IMR-90 (cell line): Measurements from ENCODE around the gene COPA. TPM values are rescaled to one million over a fixed set of nuclear protein-coding genes. Genes with fewer than 3 reads are reported as not detected.

Experiments used
- ATAC-seq: fragments of 200-7000 bp; cut with Tn5 transposase; 2 replicates; pipeline ENCODE4 v1.9.1; 2020; ENCODE audit warnings: low read depth, mild to moderate bottlenecking, moderate library complexity
- BruUV-seq: library from RNA; stranded (reverse); fragments of 400-500 nt; replicated peaks from 2 replicates; lab custom pipeline; 2021; lab: Mats Ljungman, UMichigan
- CTCF ChIA-PET: fragments of 300-600 bp; formaldehyde crosslinking; extraction: SDS; loops from one replicate; lab custom pipeline; 2021; ENCODE audit warnings: antibody characterized with exemption; lab: Yijun Ruan, JAX
- POLR2A ChIA-PET: fragments of 300-600 bp; sonication (Branson Sonifier 250); formaldehyde crosslinking; loops from one replicate; lab custom pipeline; 2022; ENCODE audit warnings: antibody characterized with exemption; ENCODE audit not compliant: unreplicated experiment; lab: Charles Lee
- DNase-seq: peaks from one replicate; pipeline ENCODE4 v3.0.0; 2013
- H2AFZ ChIP-seq: replicated peaks from 2 replicates; pipeline ENCODE3; 2013; ENCODE audit warnings: low read length, mild to moderate bottlenecking; ENCODE audit not compliant: poor library complexity
- H2AK5ac ChIP-seq: 2 replicates; pipeline ENCODE4 v1.6.1; 2013; ENCODE audit warnings: low read depth, low read length, inconsistent platforms
- H2AK9ac ChIP-seq: replicated peaks from 2 replicates; pipeline ENCODE3; 2013; ENCODE audit warnings: mild to moderate bottlenecking, low read depth, low read length, moderate library complexity; ENCODE audit not compliant: poor library complexity
- H2BK120ac ChIP-seq: 2 replicates; pipeline ENCODE4 v1.6.1; 2013; ENCODE audit warnings: low read depth, low read length, inconsistent platforms
- H2BK15ac ChIP-seq: 3 replicates; pipeline ENCODE4 v1.6.1; 2013; ENCODE audit warnings: low read depth, low read length, inconsistent platforms
- H2BK20ac ChIP-seq: 2 replicates; pipeline ENCODE4 v1.6.1; 2013; ENCODE audit warnings: low read depth, mild to moderate bottlenecking, inconsistent platforms, low read length, moderate library complexity
- H2BK5ac ChIP-seq: 2 replicates; pipeline ENCODE4 v1.6.1; 2013; ENCODE audit warnings: mild to moderate bottlenecking, low read depth, low read length, inconsistent platforms; ENCODE audit not compliant: poor library complexity, severe bottlenecking
- H3K14ac ChIP-seq: replicated peaks from 2 replicates; pipeline ENCODE4 v1.6.1; 2013; ENCODE audit warnings: low read depth, low read length, inconsistent platforms
- H3K18ac ChIP-seq: 2 replicates; pipeline ENCODE4 v1.6.1; 2013; ENCODE audit warnings: low read depth, low read length, control low read depth
- H3K23ac ChIP-seq: 2 replicates; pipeline ENCODE4 v1.6.1; 2013; ENCODE audit warnings: low read depth, low read length, inconsistent platforms
- H3K27ac ChIP-seq: 2 replicates; pipeline ENCODE4 v1.5.1; 2013; ENCODE audit warnings: mild to moderate bottlenecking, control low read depth, low read length; ENCODE audit not compliant: insufficient read depth
- H3K27me3 ChIP-seq: 2 replicates; pipeline ENCODE4 v1.6.1; 2013; ENCODE audit warnings: low read length; ENCODE audit not compliant: control insufficient read depth, insufficient read depth
- H3K36me3 ChIP-seq: 2 replicates; pipeline ENCODE4 v1.6.1; 2013; ENCODE audit warnings: low read length, mixed read lengths; ENCODE audit not compliant: control insufficient read depth, insufficient read depth
- H3K4ac ChIP-seq: 2 replicates; pipeline ENCODE4 v1.6.1; 2013; ENCODE audit warnings: low read depth, low read length, inconsistent platforms
- H3K4me1 ChIP-seq: 2 replicates; pipeline ENCODE4 v1.6.1; 2013; ENCODE audit warnings: low read length, mixed read lengths; ENCODE audit not compliant: control insufficient read depth, insufficient read depth
- H3K4me2 ChIP-seq: 2 replicates; pipeline ENCODE4 v1.6.1; 2013; ENCODE audit warnings: low read depth, mild to moderate bottlenecking, control low read depth, low read length, moderate library complexity
- H3K4me3 ChIP-seq: 2 replicates; pipeline ENCODE4 v1.5.1; 2013; ENCODE audit warnings: low read depth, mild to moderate bottlenecking, control low read depth, low read length, moderate library complexity; ENCODE audit not compliant: insufficient read depth
- H3K56ac ChIP-seq: 2 replicates; pipeline ENCODE4 v1.6.1; 2013; ENCODE audit warnings: low read length, inconsistent platforms; ENCODE audit not compliant: insufficient read depth; ENCODE audit errors: extremely low read depth
- H3K79me1 ChIP-seq, 2 experiments: 2 replicates each; pipeline ENCODE4 v1.6.1; 2013; ENCODE audit warnings: low read length in 2 of 2, inconsistent platforms in 1 of 2, low read depth in 1 of 2
- H3K9ac ChIP-seq: 2 replicates; pipeline ENCODE4 v1.6.1; 2013; ENCODE audit warnings: low read depth, low read length, control low read depth
- H3K9me1 ChIP-seq: 2 replicates; pipeline ENCODE4 v1.6.1; 2013; ENCODE audit warnings: low read length, inconsistent platforms; ENCODE audit not compliant: insufficient read depth
- H3K9me3 ChIP-seq: 2 replicates; pipeline ENCODE4 v1.6.1; 2013; ENCODE audit warnings: low read length; ENCODE audit not compliant: control insufficient read depth, insufficient read depth
- H4K20me1 ChIP-seq: 2 replicates; pipeline ENCODE4 v1.6.1; 2013; ENCODE audit warnings: low read length, inconsistent platforms; ENCODE audit not compliant: insufficient read depth
- H4K5ac ChIP-seq: 2 replicates; pipeline ENCODE4 v1.6.1; 2013; ENCODE audit warnings: mild to moderate bottlenecking, low read depth, low read length, control low read depth
- H4K8ac ChIP-seq, 2 experiments: 2 replicates each; pipeline ENCODE4 v1.6.1; 2013; ENCODE audit warnings: low read depth in 2 of 2, low read length in 2 of 2, control low read depth in 1 of 2, inconsistent platforms in 1 of 2
- H4K91ac ChIP-seq: 2 replicates; pipeline ENCODE4 v1.6.1; 2013; ENCODE audit warnings: low read depth, low read length, inconsistent platforms; ENCODE audit not compliant: insufficient read depth
- BHLHE40 ChIP-seq: fragments of 150-350 bp; IDR thresholded peaks from 2 replicates; pipeline ENCODE4 v1.6.1; 2016; ENCODE audit warnings: mild to moderate bottlenecking, low read depth, low read length
- CEBPB ChIP-seq: IDR thresholded peaks from 2 replicates; pipeline ENCODE4 v1.6.1; 2012; ENCODE audit warnings: low read depth, low read length, improper control_type of control experiment
- CHD1 ChIP-seq: IDR thresholded peaks from 2 replicates; pipeline ENCODE4 v1.6.1; 2012; ENCODE audit warnings: low read depth, low read length, improper control_type of control experiment
- FOS ChIP-seq: fragments of 150-350 bp; IDR thresholded peaks from 2 replicates; pipeline ENCODE4 v1.6.1; 2016; ENCODE audit warnings: low read depth, low read length
- MAFK ChIP-seq: IDR thresholded peaks from 2 replicates; pipeline ENCODE4 v1.6.1; 2012; ENCODE audit warnings: low read depth, low read length, improper control_type of control experiment
- MAZ ChIP-seq: IDR thresholded peaks from 2 replicates; pipeline ENCODE4 v1.6.1; 2012; ENCODE audit warnings: low read depth, mild to moderate bottlenecking, low read length, improper control_type of control experiment, moderate library complexity, borderline replicate concordance
- MXI1 ChIP-seq: IDR thresholded peaks from 2 replicates; pipeline ENCODE4 v1.6.1; 2012; ENCODE audit warnings: low read depth, mild to moderate bottlenecking, low read length, moderate library complexity, borderline replicate concordance
- NFE2L2 ChIP-seq: fragments of 150-350 bp; IDR thresholded peaks from 2 replicates; pipeline ENCODE4 v1.6.1; 2016; ENCODE audit warnings: low read depth, mild to moderate bottlenecking, low read length
- POLR2A ChIP-seq: IDR thresholded peaks from 2 replicates; pipeline ENCODE4 v1.6.1; 2012; ENCODE audit warnings: mild to moderate bottlenecking, low read depth, low read length
- RAD21 ChIP-seq: IDR thresholded peaks from 2 replicates; pipeline ENCODE4 v1.6.1; 2012; ENCODE audit warnings: low read length, improper control_type of control experiment
- RCOR1 ChIP-seq: IDR thresholded peaks from 2 replicates; pipeline ENCODE4 v1.6.1; 2012; ENCODE audit warnings: mild to moderate bottlenecking, low read length, improper control_type of control experiment; ENCODE audit not compliant: insufficient replicate concordance
- RFX5 ChIP-seq: IDR thresholded peaks from 2 replicates; pipeline ENCODE4 v1.8.0; 2012; ENCODE audit warnings: low read depth, mild to moderate bottlenecking, low read length, moderate library complexity
- SMC3 ChIP-seq: fragments of 150-350 bp; IDR thresholded peaks from 2 replicates; pipeline ENCODE4 v1.6.1; 2016; ENCODE audit warnings: low read depth, mild to moderate bottlenecking, antibody characterized with exemption, low read length, moderate library complexity
- USF2 ChIP-seq: fragments of 150-350 bp; IDR thresholded peaks from 2 replicates; pipeline ENCODE4 v1.6.1; 2017; ENCODE audit warnings: mild to moderate bottlenecking, antibody characterized with exemption, low read length, low read depth
- WGBS, 2 experiments: methylation state at CpG; one replicate each; pipeline versions ENCODE4 v1.1.5 to v1.1.7; 2013; ENCODE audit warnings: missing lambda C conversion rate in 2 of 2; ENCODE audit not compliant: insufficient read length in 1 of 2; ENCODE audit errors: extremely low coverage in 2 of 2; 5-methylcytosine and 5-hydroxymethylcytosine counted together
- dilution Hi-C: fragments of 300-500 bp; cut with HindIII; formaldehyde crosslinking; loops from one replicate; pipeline ENCODE4 v1.14.3; 2018; ENCODE audit warnings: low sequenced_read_pairs; ENCODE audit not compliant: unreplicated experiment
- in situ Hi-C: fragments of 300-500 bp; cut with MboI; formaldehyde crosslinking; loops from 3 replicates; pipeline ENCODE4 v1.14.3; 2019; ENCODE audit warnings: low sequenced_read_pairs, inconsistent platforms, mixed read lengths
- intact Hi-C: fragments of 100-400 bp; cut with micrococcal nuclease; formaldehyde crosslinking; loops from 2 replicates; pipeline ENCODE4 v1.10.0; 2022
- polyA plus RNA-seq, 3 experiments: library from polyadenylated mRNA; depleted of rRNA; stranded (reverse); fragments of >200 nt; gene quantifications; 2 replicates each; pipeline ENCODE4 v1.2.3, GENCODE V29; 2012; ENCODE audit warnings: low replicate concordance in 1 of 3
- total RNA-seq: library from RNA; depleted of rRNA; stranded (reverse); fragments of >200 nt; gene quantifications from 2 replicates; pipeline ENCODE4 v1.2.3, GENCODE V29; 2012
- TF ChIP-seq, protein P1 (sequence below): conservative IDR thresholded peaks from 2 replicates; pipeline ENCODE4 v1.5.1; 2012; ENCODE audit warnings: mild to moderate bottlenecking, low read depth, low read length, improper control_type of control experiment

Gene COPA
- total and polyA plus RNA-seq, 2 of the 4 experiments (the other 2 are of a cell fraction): 204 to 436 TPM

DNA sequence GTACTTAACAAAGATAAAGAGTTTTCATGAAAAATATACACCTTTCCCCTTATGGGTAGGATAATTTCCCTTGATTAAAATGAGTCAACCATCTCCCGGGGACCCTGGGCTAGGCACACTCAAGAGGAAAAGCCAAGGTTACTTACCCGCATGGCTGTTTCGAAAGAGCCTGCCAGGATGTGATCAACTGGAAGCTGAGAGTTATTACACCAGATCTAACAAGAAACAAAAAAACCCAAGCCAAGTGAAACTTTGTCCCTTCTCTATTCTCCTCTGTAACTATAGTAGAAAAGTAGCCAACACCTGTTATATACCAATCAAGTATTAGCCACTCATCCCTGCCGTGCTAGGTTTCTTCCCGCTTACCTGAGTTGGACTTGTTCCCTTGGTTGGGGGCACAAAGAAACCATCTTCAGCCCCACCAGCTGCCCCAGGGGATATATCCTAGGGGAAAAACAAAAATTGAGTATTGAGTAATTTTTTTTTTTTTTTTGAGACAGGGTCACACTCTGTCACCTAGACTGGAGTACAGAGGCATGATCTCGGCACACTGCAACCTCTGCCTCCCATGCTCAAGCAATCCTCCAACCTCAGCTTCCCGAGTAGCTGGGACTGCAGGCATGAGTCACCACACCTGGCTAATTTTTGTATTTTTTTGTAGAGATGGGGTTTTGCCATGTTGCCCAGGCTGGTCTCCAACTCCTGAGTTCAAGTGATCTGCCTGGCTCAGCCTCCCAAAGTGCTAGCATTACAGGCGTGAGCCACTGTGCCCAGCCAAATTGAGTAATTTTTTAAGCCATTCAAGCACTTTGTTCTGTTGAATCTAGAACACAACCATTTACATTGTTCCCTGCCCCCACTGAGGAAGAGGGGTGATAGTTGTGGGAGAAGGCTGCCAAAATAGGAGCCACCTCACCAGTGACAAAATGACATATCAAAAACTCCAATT lies 49.8 kb downstream of the COPA start:
- no peak overlapping the region for H3K4me2 ChIP-seq
- H2BK15ac ChIP-seq: no peak overlapping the region
- no peaks in the 10 kb centered on the region for H3K27me3 ChIP-seq
- CTCF ChIA-PET: interaction anchor here (0.6 to 2.3 kb wide), 3 partner anchors 9 to 100 kb away, joined by 3 to 15 read pairs (median 4); no protein-coding TSS in a partner anchor
- no peak overlapping the region for H3K14ac ChIP-seq
- H2BK120ac ChIP-seq: no peak overlapping the region
- no peak overlapping the region for H3K4ac ChIP-seq
- dilution Hi-C loops: no loop called here
- no peak for TF ChIP-seq BHLHE40
- no peak for TF ChIP-seq RAD21
- TF ChIP-seq SMC3: no peak
- no peak for TF ChIP-seq RCOR1
- TF ChIP-seq NFE2L2: no peak
- TF ChIP-seq FOS: no peak
- no peak for TF ChIP-seq RFX5
- no peak for TF ChIP-seq CHD1
- TF ChIP-seq, protein P1, sequence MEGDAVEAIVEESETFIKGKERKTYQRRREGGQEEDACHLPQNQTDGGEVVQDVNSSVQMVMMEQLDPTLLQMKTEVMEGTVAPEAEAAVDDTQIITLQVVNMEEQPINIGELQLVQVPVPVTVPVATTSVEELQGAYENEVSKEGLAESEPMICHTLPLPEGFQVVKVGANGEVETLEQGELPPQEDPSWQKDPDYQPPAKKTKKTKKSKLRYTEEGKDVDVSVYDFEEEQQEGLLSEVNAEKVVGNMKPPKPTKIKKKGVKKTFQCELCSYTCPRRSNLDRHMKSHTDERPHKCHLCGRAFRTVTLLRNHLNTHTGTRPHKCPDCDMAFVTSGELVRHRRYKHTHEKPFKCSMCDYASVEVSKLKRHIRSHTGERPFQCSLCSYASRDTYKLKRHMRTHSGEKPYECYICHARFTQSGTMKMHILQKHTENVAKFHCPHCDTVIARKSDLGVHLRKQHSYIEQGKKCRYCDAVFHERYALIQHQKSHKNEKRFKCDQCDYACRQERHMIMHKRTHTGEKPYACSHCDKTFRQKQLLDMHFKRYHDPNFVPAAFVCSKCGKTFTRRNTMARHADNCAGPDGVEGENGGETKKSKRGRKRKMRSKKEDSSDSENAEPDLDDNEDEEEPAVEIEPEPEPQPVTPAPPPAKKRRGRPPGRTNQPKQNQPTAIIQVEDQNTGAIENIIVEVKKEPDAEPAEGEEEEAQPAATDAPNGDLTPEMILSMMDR: no peak
- no peak for TF ChIP-seq CEBPB
- no peak for TF ChIP-seq MAFK
- no peak for TF ChIP-seq USF2
- TF ChIP-seq MAZ: no peak
- TF ChIP-seq MXI1: no peak
- no peak for TF ChIP-seq POLR2A
- H3K18ac ChIP-seq: no peak overlapping the region
- POLR2A ChIA-PET: no interaction called here
- H3K9me3 ChIP-seq: no peaks in the 10 kb centered on the region
- no peak overlapping the region for H4K5ac ChIP-seq
- H4K91ac ChIP-seq: no peak overlapping the region
- no peak overlapping the region for H2BK5ac ChIP-seq
- no peak overlapping the region for H3K56ac ChIP-seq
- no peak overlapping the region for H3K27ac ChIP-seq
- H4K8ac ChIP-seq: no peak overlapping the region
- BruUV-seq: no TSS peak
- no peak overlapping the region for H2BK20ac ChIP-seq
- in situ Hi-C loops: no loop called here
- H3K4me3 ChIP-seq: no peak overlapping the region
- no peak for DNase-seq
- H3K36me3 ChIP-seq: peaks cover 84% of the 10 kb centered on the region
- no peak overlapping the region for H3K23ac ChIP-seq
- peaks cover 32 to 39% of the 10 kb centered on the region in 2 experiments for H3K79me1 ChIP-seq
- intact Hi-C loops: no loop called here
- no peaks in the 10 kb centered on the region for H3K9me1 ChIP-seq
- no peak overlapping the region for H2AFZ ChIP-seq
- H4K20me1 ChIP-seq: peaks cover 23% of the 10 kb centered on the region; the same call in 1 of the 2 replicates
- H3K4me1 ChIP-seq: no peaks in the 10 kb centered on the region
- H2AK9ac ChIP-seq: no peak overlapping the region
- H2AK5ac ChIP-seq: no peak overlapping the region
- WGBS, 2 experiments: no CpG with 5 or more reads among the region's 8 CpGs
- ATAC-seq: no peak
- no peak overlapping the region for H3K9ac ChIP-seq
